Activated naive CD8-positive, alpha-beta T cell treated with anti-CD3 and anti-CD28 coated beads for 36 hours (primary cell): ENCODE measurements around the gene ANKRD28. TPM values are rescaled to one million over a fixed set of nuclear protein-coding genes. Genes with fewer than 3 reads are reported as not detected.
A peak's percentile ranks its signal among the peaks of the same experiment; 100 is the strongest.
"Not testable (repeated sequence)": the region's sequence is repeated elsewhere in the genome, so short reads cannot be mapped to it uniquely, and the experiment has no call there.

ENCODE experiments used
- DNase-seq: peaks from one replicate; pipeline ENCODE4 v3.0.0; 2021
- H3K27ac Mint-ChIP-seq: one replicate; pipeline ENCODE4 v1.8.0; 2022; ENCODE audit warnings: mild to moderate bottlenecking, moderate library complexity, mixed read lengths
- H3K27me3 Mint-ChIP-seq: one replicate; pipeline ENCODE4 v1.8.0; 2022; ENCODE audit warnings: mild to moderate bottlenecking, mixed read lengths
- H3K36me3 Mint-ChIP-seq: one replicate; pipeline ENCODE4 v1.8.0; 2021; ENCODE audit warnings: mild to moderate bottlenecking, mixed read lengths
- H3K4me1 Mint-ChIP-seq: one replicate; pipeline ENCODE4 v1.8.0; 2021; ENCODE audit warnings: mixed read lengths
- H3K4me3 Mint-ChIP-seq: one replicate; pipeline ENCODE4 v1.8.0; 2022; ENCODE audit warnings: mild to moderate bottlenecking, moderate library complexity, mixed read lengths
- H3K9me3 Mint-ChIP-seq: one replicate; pipeline ENCODE4 v1.8.0; 2022; ENCODE audit warnings: mixed read lengths
- total RNA-seq, 2 experiments: library from RNA; stranded (reverse); gene quantifications; one replicate each; pipeline ENCODE4 v1.2.3, GENCODE V29; 2021

The ANKRD28 gene
- total RNA-seq, 2 experiments from 2014 or later: 31.2 to 33.1 TPM

DNA sequence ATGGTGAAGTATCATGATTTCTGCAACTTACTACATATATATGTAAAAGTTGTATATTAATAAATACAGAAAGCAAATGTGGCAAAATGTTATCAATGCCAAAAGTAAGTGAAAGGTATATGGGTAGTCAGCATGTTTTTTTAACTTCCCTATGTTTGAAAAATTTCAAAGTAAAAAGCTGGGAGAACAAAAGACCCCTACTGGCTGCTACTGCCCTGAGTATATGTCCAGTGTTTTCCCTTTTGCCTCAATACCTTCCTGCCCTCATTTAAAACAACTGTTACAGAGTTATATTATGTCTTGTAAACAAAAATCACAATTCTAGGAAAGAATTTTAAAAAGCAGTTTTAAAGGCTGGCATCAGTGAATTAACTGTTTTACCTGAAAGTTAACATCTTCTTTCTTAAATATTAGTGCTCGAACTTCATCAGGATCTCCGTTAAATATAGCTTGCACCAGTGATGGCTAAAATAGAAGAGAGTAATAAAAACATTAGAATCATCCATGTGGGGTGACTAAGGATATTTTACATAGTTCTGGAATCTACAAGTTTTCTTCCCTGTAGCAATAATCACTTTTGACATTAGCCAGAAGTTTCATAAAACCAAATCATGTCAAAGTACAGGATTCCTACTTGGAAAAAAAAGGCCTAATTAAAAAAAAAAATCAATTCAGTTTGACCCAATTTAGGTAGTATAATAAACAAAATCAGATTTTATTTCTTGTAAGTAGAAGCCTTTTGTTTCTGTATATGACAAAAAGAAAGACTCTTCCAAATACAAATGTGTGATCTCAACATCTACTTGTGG is 2.7 kb downstream of the ANKRD28 start:
- no peak for DNase-seq
- H3K27ac Mint-ChIP-seq: peak overlapping the region; percentile 77
- peaks cover 3% of the 10 kb centered on the region for H3K9me3 Mint-ChIP-seq
- H3K4me3 Mint-ChIP-seq: peak overlapping the region; percentile 14
- H3K36me3 Mint-ChIP-seq: peaks cover 35% of the 10 kb centered on the region
- no peaks in the 10 kb centered on the region for H3K27me3 Mint-ChIP-seq
- peaks cover 49% of the 10 kb centered on the region for H3K4me1 Mint-ChIP-seq

DNA sequence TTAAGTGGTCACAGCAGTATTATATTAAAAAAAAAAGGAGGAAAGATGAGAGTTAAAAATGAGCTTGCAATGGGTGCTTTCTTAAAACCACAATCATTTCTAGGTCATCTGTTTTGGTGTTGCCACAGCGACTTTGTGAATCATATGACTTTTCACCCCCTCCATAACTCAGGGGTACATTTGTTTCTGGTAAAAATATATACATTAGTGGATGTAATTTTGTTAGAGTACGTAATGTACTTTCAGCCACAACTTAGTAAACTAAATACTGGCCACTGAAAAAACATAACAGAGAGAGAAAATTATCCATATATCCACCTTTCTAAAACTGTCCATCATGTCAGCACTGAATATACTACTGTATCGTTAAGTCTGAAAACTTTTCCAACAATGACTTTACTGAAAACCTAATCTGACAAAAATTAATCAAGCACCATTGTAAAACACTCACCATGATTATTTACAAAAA is 3.4 kb downstream of the ANKRD28 start:
- Mint-ChIP-seq H3K27me3 (no peaks in the 10 kb centered on the region), H3K4me3 (no peak overlapping the region), H3K9me3 (peaks cover 3% of the 10 kb centered on the region), H3K4me1 (peaks cover 42% of the 10 kb centered on the region), H3K27ac (peak overlapping the region; percentile 58), H3K36me3 (peaks cover 38% of the 10 kb centered on the region)
- no peak for DNase-seq

DNA sequence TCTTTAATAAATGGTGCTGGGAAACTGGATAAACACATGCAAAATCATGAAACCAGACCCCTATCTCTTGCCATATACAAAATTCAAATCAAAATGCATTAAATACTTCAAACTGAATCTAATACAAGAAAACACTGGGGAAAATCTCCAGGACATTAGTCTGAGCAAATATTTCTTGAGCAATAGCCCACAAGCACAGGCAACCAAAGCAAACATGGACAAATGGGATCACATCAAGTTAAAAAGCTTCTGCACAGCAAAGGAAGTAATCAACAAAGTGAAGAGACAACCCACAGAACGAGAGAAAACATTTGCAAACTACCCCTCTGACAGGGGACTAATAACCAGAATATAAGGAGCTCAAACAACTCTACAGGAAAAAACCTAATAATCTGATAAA is 6.3 kb downstream of the ANKRD28 start:
- Mint-ChIP-seq H3K4me1 (peaks cover 22% of the 10 kb centered on the region), H3K9me3 (peaks cover 3% of the 10 kb centered on the region), H3K36me3 (peaks cover 41% of the 10 kb centered on the region), H3K27me3 (no peaks in the 10 kb centered on the region), H3K4me3 (no peak overlapping the region), H3K27ac (no peak overlapping the region)
- DNase-seq: no peak

DNA sequence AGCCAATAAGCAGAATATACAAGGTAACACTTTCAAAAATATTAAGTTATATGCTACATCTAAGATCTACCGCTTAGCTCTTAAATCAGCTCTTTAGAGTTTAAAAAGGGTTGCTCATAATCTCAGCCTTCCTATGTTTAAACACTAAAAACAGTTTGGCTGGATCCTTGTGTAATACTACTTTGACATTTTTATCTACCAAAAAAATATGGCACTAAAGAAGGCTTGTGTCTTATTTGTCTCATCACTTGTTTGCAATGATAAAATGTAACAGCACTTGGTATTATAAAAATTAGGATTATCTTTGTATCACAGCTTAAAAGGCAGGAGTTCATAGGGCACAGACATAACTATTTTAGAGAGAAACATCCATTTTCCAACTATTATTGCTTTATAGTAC is 9.8 kb downstream of the ANKRD28 start:
- peaks cover 33% of the 10 kb centered on the region for H3K36me3 Mint-ChIP-seq
- H3K4me1 Mint-ChIP-seq: peaks cover 15% of the 10 kb centered on the region

DNA sequence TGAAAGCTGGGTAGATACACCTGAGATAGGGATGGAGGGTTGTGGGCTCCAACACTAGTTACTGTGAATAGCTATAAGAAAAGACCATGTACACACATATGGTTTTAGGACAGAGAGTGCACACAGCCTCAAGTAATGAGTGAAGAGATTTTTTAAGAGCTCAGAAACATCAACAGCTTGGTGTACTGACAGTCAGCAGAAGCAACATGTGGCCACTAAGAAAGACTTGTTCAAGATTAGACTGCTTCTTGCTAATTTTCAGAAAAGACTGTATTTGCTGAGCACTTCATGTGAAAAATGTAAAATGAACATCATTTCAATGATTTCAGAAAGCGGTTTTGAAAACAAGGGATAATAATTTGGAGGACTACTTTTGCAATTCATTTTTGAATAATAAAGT is 10.3 kb downstream of the ANKRD28 start:
- Mint-ChIP-seq H3K4me3 (no peak overlapping the region), H3K27ac (no peak overlapping the region), H3K27me3 (no peaks in the 10 kb centered on the region), H3K36me3 (peaks cover 33% of the 10 kb centered on the region), H3K9me3 (peaks cover 3% of the 10 kb centered on the region), H3K4me1 (peaks cover 17% of the 10 kb centered on the region)
- no peak for DNase-seq

More for the DNA sequence above, 9.8 kb downstream of the ANKRD28 start:
- peaks cover 3% of the 10 kb centered on the region for H3K9me3 Mint-ChIP-seq
- no peak for DNase-seq
- no peak overlapping the region for H3K27ac Mint-ChIP-seq
- no peaks in the 10 kb centered on the region for H3K27me3 Mint-ChIP-seq
- no peak overlapping the region for H3K4me3 Mint-ChIP-seq

DNA sequence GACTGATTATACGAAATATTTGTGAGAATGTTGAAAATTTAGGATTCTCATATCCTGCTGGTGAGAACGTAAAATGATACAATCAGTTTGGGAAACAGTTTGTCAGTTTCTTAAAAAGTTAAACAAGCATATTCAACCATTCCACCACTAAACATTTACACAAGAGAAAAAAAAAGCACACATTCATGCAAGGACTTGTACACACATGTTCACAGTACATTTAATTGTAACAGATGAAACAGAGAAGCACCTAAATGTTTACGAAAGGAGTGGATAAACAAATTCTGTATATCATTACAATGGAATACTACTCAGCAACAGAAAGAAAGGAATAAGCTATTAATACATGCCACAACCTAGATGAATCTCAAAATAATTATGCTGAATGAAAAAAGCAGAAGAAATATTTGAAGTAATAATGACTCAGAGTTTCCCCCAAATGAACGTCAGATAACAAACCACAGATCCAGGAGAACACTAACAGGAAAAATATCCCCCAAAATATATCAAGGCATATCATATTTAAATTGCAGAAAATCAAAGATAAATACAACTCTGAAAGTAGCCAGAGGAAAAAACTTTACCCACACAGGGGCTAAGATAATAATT is 14.3 kb downstream of the ANKRD28 start:
- DNase-seq: no peak
- H3K9me3 Mint-ChIP-seq: no peaks in the 10 kb centered on the region
- peaks cover 15% of the 10 kb centered on the region for H3K4me1 Mint-ChIP-seq
- H3K27me3 Mint-ChIP-seq: no peaks in the 10 kb centered on the region
- peaks cover 11% of the 10 kb centered on the region for H3K36me3 Mint-ChIP-seq
- H3K4me3 Mint-ChIP-seq: no peak overlapping the region
- no peak overlapping the region for H3K27ac Mint-ChIP-seq

DNA sequence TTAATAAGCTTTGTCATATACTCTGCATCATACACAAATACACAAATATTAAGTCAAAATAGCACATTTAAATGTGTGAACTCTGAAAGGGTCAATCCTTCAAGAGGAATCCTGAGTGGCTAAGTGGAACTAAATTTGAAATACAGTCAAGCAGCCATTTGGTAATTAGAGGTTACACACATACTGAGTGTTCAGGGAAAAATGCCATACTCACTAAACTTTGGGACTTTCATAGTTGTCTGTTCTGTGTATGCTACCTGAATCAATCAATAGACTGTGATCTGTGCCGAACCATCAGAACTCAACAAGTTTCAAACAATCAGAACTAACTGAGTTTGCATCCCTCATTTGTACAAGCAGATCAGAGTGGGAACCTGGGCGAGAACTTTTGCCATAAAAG is 15.3 kb downstream of the ANKRD28 start:
- H3K27me3 Mint-ChIP-seq: no peaks in the 10 kb centered on the region
- H3K9me3 Mint-ChIP-seq: no peaks in the 10 kb centered on the region
- peaks cover 18% of the 10 kb centered on the region for H3K4me1 Mint-ChIP-seq
- no peak overlapping the region for H3K4me3 Mint-ChIP-seq
- DNase-seq: no peak
- H3K27ac Mint-ChIP-seq: no peak overlapping the region
- H3K36me3 Mint-ChIP-seq: peaks cover 19% of the 10 kb centered on the region

DNA sequence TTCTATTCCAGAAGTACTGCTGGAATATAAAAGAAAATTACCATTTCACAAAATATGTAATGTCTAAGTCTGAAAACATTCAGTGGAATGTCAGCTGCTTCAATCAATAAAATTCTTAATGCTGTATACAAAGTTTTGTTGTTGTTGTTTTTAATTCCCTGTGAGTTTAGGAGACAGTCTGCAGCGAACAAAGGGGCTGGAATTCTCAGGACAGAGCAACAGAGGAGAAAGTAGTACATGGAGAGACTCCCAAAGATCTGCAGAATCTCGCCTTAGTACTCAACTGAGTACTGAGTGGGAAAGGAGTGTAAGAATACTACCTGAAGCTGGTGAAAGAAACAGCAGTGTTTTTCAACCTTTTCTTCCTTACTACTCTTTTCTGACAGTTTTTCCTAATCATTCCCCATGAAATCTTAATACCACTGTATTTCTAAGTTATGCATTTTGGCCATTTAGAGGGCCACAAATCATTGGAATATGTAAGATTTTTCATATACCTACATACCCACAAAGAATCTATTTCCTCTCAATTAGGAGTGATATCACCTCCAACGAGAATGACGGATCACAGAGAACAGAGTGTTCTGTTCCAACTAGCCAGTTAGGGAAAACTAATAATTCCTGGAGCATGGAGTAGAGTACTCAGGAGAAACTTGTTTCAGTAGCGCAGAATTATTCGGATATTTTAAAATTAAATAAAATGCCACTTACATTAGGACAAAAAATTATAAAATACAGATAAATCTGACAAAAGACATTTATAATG is 16.0 kb downstream of the ANKRD28 start:
- H3K27ac Mint-ChIP-seq: no peak overlapping the region
- H3K27me3 Mint-ChIP-seq: no peaks in the 10 kb centered on the region
- H3K9me3 Mint-ChIP-seq: no peaks in the 10 kb centered on the region
- no peak for DNase-seq
- H3K4me1 Mint-ChIP-seq: peaks cover 20% of the 10 kb centered on the region
- H3K4me3 Mint-ChIP-seq: no peak overlapping the region
- H3K36me3 Mint-ChIP-seq: peaks cover 19% of the 10 kb centered on the region

DNA sequence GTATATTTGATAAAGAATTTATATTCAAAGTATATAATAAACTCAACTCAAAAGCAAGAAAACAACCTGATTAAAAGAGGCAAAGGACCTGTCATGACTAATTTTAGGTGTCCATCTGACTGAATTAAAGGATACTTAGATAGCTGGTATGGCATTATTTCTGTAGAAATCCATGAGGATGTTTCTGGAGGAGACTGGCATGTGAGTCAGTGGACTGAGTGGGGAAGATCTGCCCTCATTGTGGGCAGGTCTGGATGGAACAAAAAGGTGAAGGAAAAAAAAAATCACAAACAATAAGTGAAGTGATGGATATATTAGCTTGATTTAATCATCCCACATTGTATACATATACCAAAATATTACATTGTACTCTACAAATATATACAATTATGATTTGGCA is 16.6 kb downstream of the ANKRD28 start:
- H3K36me3 Mint-ChIP-seq: peaks cover 17% of the 10 kb centered on the region
- no peaks in the 10 kb centered on the region for H3K27me3 Mint-ChIP-seq
- no peaks in the 10 kb centered on the region for H3K9me3 Mint-ChIP-seq
- no peak overlapping the region for H3K27ac Mint-ChIP-seq
- DNase-seq: no peak
- H3K4me1 Mint-ChIP-seq: peaks cover 25% of the 10 kb centered on the region
- H3K4me3 Mint-ChIP-seq: no peak overlapping the region

DNA sequence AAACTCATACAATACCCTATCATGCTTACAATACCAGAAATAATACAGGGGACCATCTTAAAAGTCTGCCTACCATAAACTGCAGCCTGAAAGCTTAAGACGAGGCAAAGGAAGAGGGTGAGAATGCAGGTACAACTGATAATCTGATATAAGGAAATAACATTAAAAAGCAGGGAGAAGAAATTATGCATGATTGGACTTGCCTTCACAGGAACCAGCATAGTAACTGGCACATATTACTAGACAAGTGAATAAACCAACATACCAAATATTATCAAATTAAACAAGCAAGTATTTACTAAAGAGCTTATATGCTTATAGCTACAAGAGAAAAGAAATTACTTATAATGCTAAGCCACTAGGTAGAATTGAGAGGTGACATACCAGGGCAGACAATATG is 18.7 kb downstream of the ANKRD28 start:
- DNase-seq: no peak
- Mint-ChIP-seq H3K27ac (no peak overlapping the region), H3K27me3 (no peaks in the 10 kb centered on the region), H3K36me3 (peaks cover 16% of the 10 kb centered on the region), H3K4me1 (peaks cover 33% of the 10 kb centered on the region), H3K4me3 (no peak overlapping the region), H3K9me3 (no peaks in the 10 kb centered on the region)

DNA sequence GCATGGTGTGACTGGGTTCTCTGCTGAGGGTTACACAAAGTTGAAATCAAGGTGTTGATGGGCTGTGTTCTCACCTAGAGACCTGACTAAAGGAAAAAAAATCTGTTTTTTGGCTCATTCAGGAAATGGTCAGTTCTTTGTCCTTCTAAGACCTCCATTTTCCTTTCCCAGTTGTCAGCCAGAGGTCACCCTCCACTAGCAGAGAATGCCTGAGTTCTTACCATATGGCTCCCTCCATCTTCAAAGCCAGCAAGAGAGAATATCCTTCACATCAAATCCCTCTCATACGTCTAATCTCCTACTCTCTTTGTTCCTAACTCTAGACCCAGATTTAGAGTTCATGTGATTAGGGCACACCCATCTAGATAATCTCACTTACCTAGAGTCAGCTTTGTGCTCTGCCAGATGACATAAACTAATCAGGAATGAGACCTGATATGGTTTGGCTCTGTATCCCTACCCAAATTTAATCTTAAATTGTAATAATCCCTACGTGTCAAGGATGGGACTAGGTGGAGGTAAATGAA is 19.4 kb downstream of the ANKRD28 start:
- Mint-ChIP-seq H3K4me3 (no peak overlapping the region), H3K4me1 (peaks cover 30% of the 10 kb centered on the region), H3K27ac (no peak overlapping the region), H3K36me3 (peaks cover 16% of the 10 kb centered on the region), H3K9me3 (no peaks in the 10 kb centered on the region), H3K27me3 (no peaks in the 10 kb centered on the region)
- DNase-seq: no peak

DNA sequence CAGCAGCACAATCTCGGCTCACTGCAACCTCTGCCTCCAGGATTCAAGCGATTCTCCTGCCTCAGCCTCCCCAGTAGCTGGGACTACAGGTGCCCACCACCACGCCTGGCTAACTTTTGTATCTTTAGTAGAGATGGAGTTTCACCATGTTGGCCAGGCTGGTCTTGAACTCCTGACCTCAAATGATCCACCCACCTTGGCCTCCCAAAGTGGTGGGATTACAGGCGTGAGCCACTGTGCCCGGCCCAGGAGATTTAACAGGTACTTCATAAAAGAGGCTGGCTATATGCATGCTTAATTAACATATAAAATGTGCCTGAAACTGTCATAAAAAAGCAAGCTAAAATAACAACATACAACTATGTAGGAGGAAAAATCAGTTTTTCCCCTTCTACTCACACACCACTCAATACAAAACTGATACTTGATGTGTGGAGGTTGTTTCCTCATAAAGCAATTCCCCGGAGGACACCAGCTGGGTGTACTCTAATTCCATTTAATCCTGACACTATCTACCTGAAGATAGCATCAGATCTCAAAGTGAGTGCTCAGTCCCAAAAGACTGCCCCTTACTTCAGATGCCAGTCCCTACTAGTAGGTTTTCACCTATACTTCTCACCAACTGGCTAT is 22.7 kb downstream of the ANKRD28 start:
- DNase-seq, H3K9me3 Mint-ChIP-seq, H3K4me3 Mint-ChIP-seq, H3K27me3 Mint-ChIP-seq, H3K27ac Mint-ChIP-seq: not testable (repeated sequence)
- Mint-ChIP-seq H3K36me3 (peaks cover 29% of the 10 kb centered on the region), H3K4me1 (peaks cover 41% of the 10 kb centered on the region)

DNA sequence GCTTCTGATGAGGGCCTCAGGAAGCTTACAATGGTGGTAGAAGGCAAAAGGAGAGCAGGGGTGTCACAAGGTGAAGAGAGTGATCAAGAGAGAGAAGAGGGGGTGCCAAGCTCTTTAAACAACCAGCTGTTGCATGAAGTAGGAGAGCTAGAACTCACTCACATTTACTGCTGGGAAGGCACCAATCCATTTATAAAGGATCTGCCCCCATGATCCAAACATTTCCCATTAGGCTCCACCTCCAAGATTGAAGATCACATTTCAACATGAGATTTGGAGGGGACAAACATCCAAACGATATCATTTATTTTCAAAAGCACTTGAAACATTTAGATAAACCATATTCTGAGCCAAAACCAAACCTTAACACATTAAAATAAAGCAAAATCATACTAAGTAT is 26.3 kb downstream of the ANKRD28 start:
- H3K9me3 Mint-ChIP-seq: peaks cover 5% of the 10 kb centered on the region
- H3K36me3 Mint-ChIP-seq: peaks cover 23% of the 10 kb centered on the region
- no peaks in the 10 kb centered on the region for H3K27me3 Mint-ChIP-seq
- H3K4me1 Mint-ChIP-seq: peaks cover 55% of the 10 kb centered on the region
- H3K27ac Mint-ChIP-seq: no peak overlapping the region
- no peak for DNase-seq
- no peak overlapping the region for H3K4me3 Mint-ChIP-seq

DNA sequence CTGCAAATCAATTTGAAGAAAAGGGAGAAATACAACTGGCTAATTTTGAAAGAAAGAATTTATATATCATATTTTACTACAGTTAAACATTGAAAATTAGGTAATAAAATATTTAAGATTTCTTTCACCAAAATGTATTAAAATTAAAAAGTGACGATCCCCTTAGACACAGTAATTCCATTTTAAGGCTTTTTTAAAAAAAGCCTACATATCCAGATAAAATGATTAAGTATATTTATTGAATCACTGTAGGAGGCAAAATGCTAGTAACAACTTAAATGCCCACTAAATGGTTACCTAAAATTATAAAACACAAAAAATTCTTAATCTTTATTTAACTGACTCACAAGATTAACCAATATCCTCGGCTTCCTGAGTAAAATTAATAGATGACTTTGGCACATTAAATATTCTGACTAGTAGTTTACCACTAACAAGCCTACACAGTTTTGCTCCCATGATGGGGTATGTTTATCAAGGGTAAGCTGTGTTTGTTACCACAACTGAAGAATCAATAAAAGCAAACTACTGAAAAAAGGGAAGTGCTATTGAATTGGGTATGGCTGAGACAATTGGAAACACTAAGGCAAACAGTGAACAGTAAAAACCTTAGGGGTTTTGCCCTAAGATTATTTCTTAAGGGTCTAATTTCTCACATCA is 28.4 kb downstream of the ANKRD28 start:
- Mint-ChIP-seq H3K27ac (no peak overlapping the region), H3K36me3 (peaks cover 24% of the 10 kb centered on the region), H3K4me3 (no peak overlapping the region), H3K9me3 (peaks cover 5% of the 10 kb centered on the region), H3K27me3 (no peaks in the 10 kb centered on the region), H3K4me1 (peaks cover 42% of the 10 kb centered on the region)
- DNase-seq: no peak
